ENCODE measurements around the gene LTN1. TPM values are rescaled to one million over a fixed set of nuclear protein-coding genes. Genes with fewer than 3 reads are reported as not detected.

Gene LTN1
- total and polyA plus RNA-seq, 2 of the 13 experiments (the other 11 are each of a cell fraction or from before 2014, with no cell fraction given), result 6.7 to 24.6 TPM

- no peak for TF ChIP-seq KIAA2018 (CRISPR knock-in tag; IDR thresholded peaks at IDR 0.05; ENCODE audit: borderline replicate concordance)
- TF ChIP-seq YY1 (IDR thresholded peaks at IDR 0.05; ENCODE audit: insufficient read depth, insufficient replicate concordance, low read depth, low read length), result peak; percentile 76
- TF ChIP-seq SAFB2 (CRISPR knock-in tag; IDR thresholded peaks at IDR 0.05; ENCODE audit: borderline replicate concordance, low read depth), result no peak
- TF ChIP-seq ARID3A (IDR thresholded peaks at IDR 0.05; ENCODE audit: low read depth, low read length), result no peak
- TF ChIP-seq HNRNPH1 (optimal IDR thresholded peaks at IDR 0.05; ENCODE audit: low read depth, low read length), result no peak
- TF ChIP-seq ETS1 (CRISPR knock-in tag; IDR thresholded peaks at IDR 0.05), result no peak
- no peak for TF ChIP-seq ZNF253 (CRISPR knock-in tag; IDR thresholded peaks at IDR 0.05; ENCODE audit: borderline replicate concordance)
- no peak for TF ChIP-seq PLRG1 (conservative IDR thresholded peaks at IDR 0.05)
- TF ChIP-seq NFYB (CRISPR knock-in tag; IDR thresholded peaks at IDR 0.05), result peak; percentile 97
- TF ChIP-seq THAP8 (CRISPR knock-in tag; IDR thresholded peaks at IDR 0.05; ENCODE audit: borderline replicate concordance), result no peak; the same call in 1 of the 2 replicates
- peak; percentile 69; the same call in 1 of the 2 replicates for TF ChIP-seq ZSCAN12 (CRISPR knock-in tag; IDR thresholded peaks at IDR 0.05)
- TF ChIP-seq ZNF275 (CRISPR knock-in tag; IDR thresholded peaks at IDR 0.05; ENCODE audit: borderline replicate concordance), result peak; percentile 67; the same call in 1 of the 2 replicates
- TF ChIP-seq ATF3 (CRISPR knock-in tag; IDR thresholded peaks at IDR 0.05), result peak; percentile 36; the same call in 1 of the 2 replicates
Measured at GRCh38 chr21:28992526-28993292, at the start of gene LTN1 (continued).

Measured in HepG2 (cell line).